Measurements from ENCODE around the gene MAP3K4.

DNA sequence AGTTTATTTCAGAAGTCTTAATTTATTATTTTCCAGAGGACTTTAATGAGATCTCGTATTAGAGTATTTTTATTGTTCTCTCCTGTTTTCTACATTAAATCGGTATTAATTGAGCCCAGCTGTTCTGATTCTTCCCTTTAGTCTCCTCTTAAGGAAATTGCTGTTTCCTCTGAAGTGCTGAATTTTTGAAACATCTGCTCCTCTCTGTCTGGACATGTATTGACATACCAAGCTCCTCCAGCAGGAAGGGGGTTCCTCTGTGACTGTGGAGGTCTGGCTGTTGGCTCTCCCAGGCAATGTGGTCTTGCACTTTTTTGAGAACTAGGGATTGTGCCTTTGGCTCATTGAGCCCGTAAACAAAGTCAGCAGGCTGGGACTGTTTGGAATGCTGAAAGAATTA, 74.9 kb downstream of the MAP3K4 start:
- TF ChIP-seq, protein P1, sequence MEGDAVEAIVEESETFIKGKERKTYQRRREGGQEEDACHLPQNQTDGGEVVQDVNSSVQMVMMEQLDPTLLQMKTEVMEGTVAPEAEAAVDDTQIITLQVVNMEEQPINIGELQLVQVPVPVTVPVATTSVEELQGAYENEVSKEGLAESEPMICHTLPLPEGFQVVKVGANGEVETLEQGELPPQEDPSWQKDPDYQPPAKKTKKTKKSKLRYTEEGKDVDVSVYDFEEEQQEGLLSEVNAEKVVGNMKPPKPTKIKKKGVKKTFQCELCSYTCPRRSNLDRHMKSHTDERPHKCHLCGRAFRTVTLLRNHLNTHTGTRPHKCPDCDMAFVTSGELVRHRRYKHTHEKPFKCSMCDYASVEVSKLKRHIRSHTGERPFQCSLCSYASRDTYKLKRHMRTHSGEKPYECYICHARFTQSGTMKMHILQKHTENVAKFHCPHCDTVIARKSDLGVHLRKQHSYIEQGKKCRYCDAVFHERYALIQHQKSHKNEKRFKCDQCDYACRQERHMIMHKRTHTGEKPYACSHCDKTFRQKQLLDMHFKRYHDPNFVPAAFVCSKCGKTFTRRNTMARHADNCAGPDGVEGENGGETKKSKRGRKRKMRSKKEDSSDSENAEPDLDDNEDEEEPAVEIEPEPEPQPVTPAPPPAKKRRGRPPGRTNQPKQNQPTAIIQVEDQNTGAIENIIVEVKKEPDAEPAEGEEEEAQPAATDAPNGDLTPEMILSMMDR (IDR thresholded peaks at IDR 0.05): no peak
- TF ChIP-seq POLR2A (IDR thresholded peaks at IDR 0.05): no peak

Measured in Peyer's patch (tissue), 4 donors.